Measurements from ENCODE around the gene L3MBTL3. TPM values are rescaled to one million over a fixed set of nuclear protein-coding genes. Genes with fewer than 3 reads are reported as not detected.

L3MBTL3 gene
- total RNA-seq, 1 experiment from 2014 or later: 4.7 TPM

GRCh38 chr6:130132286-130132701 is 113.9 kb downstream of the L3MBTL3 start:
- no peaks in the 10 kb centered on the region for H3K9me3 ChIP-seq (ENCODE audit: control insufficient read depth, low read depth, low read length)
- no peak overlapping the region for H2AFZ ChIP-seq (ENCODE audit: low read length)
- H3K27me3 ChIP-seq (ENCODE audit: insufficient read depth, low read length): no peaks in the 10 kb centered on the region
- H3T11ph ChIP-seq (ENCODE audit: low read length): no peak overlapping the region
- no peaks in the 10 kb centered on the region for H3K4me1 ChIP-seq (ENCODE audit: insufficient read depth, low read length)
- H4K91ac ChIP-seq (ENCODE audit: insufficient read length, low read depth, low read length): no peak overlapping the region
- H3K4me2 ChIP-seq (ENCODE audit: insufficient read depth, insufficient read length, low read length): no peak overlapping the region
- no peak overlapping the region for H4K8ac ChIP-seq (replicated peaks; ENCODE audit: insufficient read length, low read depth, low read length)
- no CpG with 5 or more reads among the region's 6 CpGs for WGBS (ENCODE audit: extremely low coverage, insufficient read length, low lambda C conversion rate)
- DNase-seq: no peak
- H3K79me2 ChIP-seq (ENCODE audit: insufficient read depth, low read length): no peaks in the 10 kb centered on the region
- H3K79me1 ChIP-seq (ENCODE audit: insufficient read depth, low read depth, low read length, poor library complexity, severe bottlenecking): no peaks in the 10 kb centered on the region
- H3K18ac ChIP-seq (ENCODE audit: insufficient read length, low read depth, low read length): no peak overlapping the region
- H3K9ac ChIP-seq (ENCODE audit: extremely low read depth, insufficient read length, low read length): no peak overlapping the region
- H2BK5ac ChIP-seq (ENCODE audit: insufficient read length, low read length): no peak overlapping the region
- H3K14ac ChIP-seq (ENCODE audit: insufficient read depth, low read length): no peak overlapping the region
- no peaks in the 10 kb centered on the region for H4K20me1 ChIP-seq (ENCODE audit: control insufficient read depth, insufficient read depth, insufficient read length)
- Mint-ChIP-seq H3K4me3 (no peak overlapping the region), H3K9me3 (no peaks in the 10 kb centered on the region), H3K4me1 (peaks cover 12 to 15% of the 10 kb centered on the region in 2 experiments), H3K27me3 (ENCODE audit: low read depth) (no peaks in the 10 kb centered on the region), H3K36me3 (ENCODE audit: insufficient read depth in 1 of 3, low read depth in 3 of 3) (peaks cover 0 to 6% (median 2%) of the 10 kb centered on the region in 3 experiments; a peak in 4 of 7 replicates), H3K27ac (no peak overlapping the region; a peak in 2 of 7 replicates)
- H3K23ac ChIP-seq (ENCODE audit: insufficient read length, low read depth, low read length): no peak overlapping the region
- no peak overlapping the region for H3K56ac ChIP-seq (ENCODE audit: insufficient read length, low read depth, low read length)
- TF ChIP-seq CTCF (conservative IDR thresholded peaks at IDR 0.05): no peak
- H4K5ac ChIP-seq (ENCODE audit: insufficient read length, low read depth, low read length): no peak overlapping the region
- no peak overlapping the region for H3K4ac ChIP-seq (ENCODE audit: low read depth, low read length)
- H2BK12ac ChIP-seq (ENCODE audit: insufficient read length, low read depth, low read length): no peak overlapping the region
- H2BK120ac ChIP-seq (ENCODE audit: low read depth, low read length, poor library complexity, severe bottlenecking): no peak overlapping the region
- no peak overlapping the region for H3K27ac ChIP-seq (ENCODE audit: insufficient read length, low read depth, low read length)
- H2BK20ac ChIP-seq (ENCODE audit: low read depth, low read length, poor library complexity, severe bottlenecking): no peak overlapping the region
- H2BK15ac ChIP-seq (ENCODE audit: low read depth, low read length): no peak overlapping the region
- H2AK5ac ChIP-seq (ENCODE audit: insufficient read length, low read length): no peak overlapping the region
- no peaks in the 10 kb centered on the region for H3K23me2 ChIP-seq (ENCODE audit: insufficient read length, low read depth, low read length, poor library complexity, severe bottlenecking)
